Fibroblast of lung (primary cell): ENCODE measurements around the gene SCMH1.

Source experiments
- CTCF ChIP-seq, 2 donors: IDR thresholded peaks in 1 of 2; conservative IDR thresholded peaks in 1 of 2; 1 replicate in 1 of 2; 2 replicates in 1 of 2; pipeline ENCODE4 v1.5.1; 2011 to 2012; ENCODE audit warnings: low read length in 2 of 2, control low read depth in 1 of 2, inconsistent platforms in 1 of 2, low read depth in 1 of 2, mild to moderate bottlenecking in 1 of 2
- EZH2 ChIP-seq: IDR thresholded peaks from 2 replicates; pipeline ENCODE4 v1.5.1; 2012; ENCODE audit warnings: low read length, control low read depth, mild to moderate bottlenecking; ENCODE audit errors: missing control alignments

GRCh38 chr1:41199375-41199774 lies 42.7 kb downstream of the SCMH1 start:
- TF ChIP-seq EZH2 (no peak), CTCF (conservative IDR thresholded peaks at IDR 0.05 in 1 of 2, IDR thresholded peaks at IDR 0.05 in 1 of 2; ENCODE audit: low read depth in 1 of 2, low read length in 2 of 2) (no peak)
